Colonic mucosa (tissue), 4 donors: Measurements from ENCODE around the gene FAM161B. TPM values are rescaled to one million over a fixed set of nuclear protein-coding genes. Genes with fewer than 3 reads are reported as not detected.
"Not testable (repeated sequence)": the region's sequence is repeated elsewhere in the genome, so short reads cannot be mapped to it uniquely, and the experiment has no call there.

Experiments used
- DNase-seq: peaks from one replicate; pipeline ENCODE4 v3.0.0-alpha.2; 2020
- H3K27ac ChIP-seq: fragments of 200-600 bp; one replicate; pipeline ENCODE4 v1.8.0; 2021
- H3K27me3 ChIP-seq: fragments of 200-600 bp; one replicate; pipeline ENCODE4 v1.8.0; 2021
- H3K36me3 ChIP-seq: fragments of 200-600 bp; one replicate; pipeline ENCODE4 v1.8.0; 2021
- H3K4me1 ChIP-seq: fragments of 200-600 bp; one replicate; pipeline ENCODE4 v1.8.0; 2021; ENCODE audit warnings: mild to moderate bottlenecking
- H3K4me3 ChIP-seq: fragments of 200-600 bp; one replicate; pipeline ENCODE4 v1.8.0; 2021
- H3K9ac ChIP-seq, 2 donors: one replicate each; pipeline ENCODE4 v1.7.0; 2013; ENCODE audit warnings: control low read depth in 2 of 2, low read depth in 2 of 2, low read length in 2 of 2
- H3K9me3 ChIP-seq: fragments of 200-600 bp; one replicate; pipeline ENCODE4 v1.8.0; 2021
- intact Hi-C: fragments of 100-400 bp; cut with DNase I; formaldehyde crosslinking; loops from one replicate; pipeline ENCODE4 v1.14.1; 2022
- total RNA-seq, 2 donors: library from RNA; stranded (reverse); fragmentation: NEBNext Ultra II Directional in 1 of 2; extraction: Animal tissue kit (Norgen Biotek cat#: 25700) in 1 of 2; gene quantifications; one replicate each; pipeline ENCODE4 v1.2.1, GENCODE V29; 2021
- TF ChIP-seq, protein P1 (sequence below): fragments of 200-600 bp; IDR thresholded peaks from one replicate; pipeline ENCODE4 v1.8.0; 2022; ENCODE audit warnings: antibody characterized with exemption, mild to moderate bottlenecking
- donor health status: healthy.
- donor health status: DM: no; HTN: no; CAD: no.
- donor health status: DM: no; HTN: no; CAD: no.

Gene FAM161B
- total RNA-seq, 2 donors from 2014 or later, result 3.0 to 5.6 TPM

DNA sequence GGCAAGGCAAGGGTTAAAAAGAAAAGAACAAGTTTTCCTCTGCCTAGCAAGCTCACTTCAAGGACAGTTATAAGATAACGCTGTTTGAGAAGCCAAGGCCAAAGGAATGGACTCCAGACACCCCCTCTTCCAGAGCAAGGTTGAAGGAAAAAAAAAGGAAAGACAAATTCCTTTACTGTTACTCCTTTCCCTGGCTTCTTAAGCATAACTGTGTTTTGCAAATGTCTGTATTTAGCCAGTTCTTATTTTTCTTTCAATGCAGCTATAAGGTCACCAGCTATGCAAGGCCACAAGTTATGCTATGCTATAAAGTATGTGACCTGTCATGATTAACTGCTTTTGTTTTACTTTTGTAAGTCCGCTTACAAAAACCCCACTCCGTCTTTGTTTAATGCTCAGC lies 36.6 kb downstream of the FAM161B start:
- TF ChIP-seq, protein P1, sequence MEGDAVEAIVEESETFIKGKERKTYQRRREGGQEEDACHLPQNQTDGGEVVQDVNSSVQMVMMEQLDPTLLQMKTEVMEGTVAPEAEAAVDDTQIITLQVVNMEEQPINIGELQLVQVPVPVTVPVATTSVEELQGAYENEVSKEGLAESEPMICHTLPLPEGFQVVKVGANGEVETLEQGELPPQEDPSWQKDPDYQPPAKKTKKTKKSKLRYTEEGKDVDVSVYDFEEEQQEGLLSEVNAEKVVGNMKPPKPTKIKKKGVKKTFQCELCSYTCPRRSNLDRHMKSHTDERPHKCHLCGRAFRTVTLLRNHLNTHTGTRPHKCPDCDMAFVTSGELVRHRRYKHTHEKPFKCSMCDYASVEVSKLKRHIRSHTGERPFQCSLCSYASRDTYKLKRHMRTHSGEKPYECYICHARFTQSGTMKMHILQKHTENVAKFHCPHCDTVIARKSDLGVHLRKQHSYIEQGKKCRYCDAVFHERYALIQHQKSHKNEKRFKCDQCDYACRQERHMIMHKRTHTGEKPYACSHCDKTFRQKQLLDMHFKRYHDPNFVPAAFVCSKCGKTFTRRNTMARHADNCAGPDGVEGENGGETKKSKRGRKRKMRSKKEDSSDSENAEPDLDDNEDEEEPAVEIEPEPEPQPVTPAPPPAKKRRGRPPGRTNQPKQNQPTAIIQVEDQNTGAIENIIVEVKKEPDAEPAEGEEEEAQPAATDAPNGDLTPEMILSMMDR, result no peak
- Histone ChIP-seq H3K27ac (no peak overlapping the region), H3K27me3 (no peaks in the 10 kb centered on the region), H3K9me3 (no peaks in the 10 kb centered on the region), H3K36me3 (peaks cover 7% of the 10 kb centered on the region), H3K4me1 (no peaks in the 10 kb centered on the region), H3K4me3 (no peak overlapping the region), H3K9ac (no peak overlapping the region)
- intact Hi-C loops, result no loop called here
- DNase-seq, result no peak

DNA sequence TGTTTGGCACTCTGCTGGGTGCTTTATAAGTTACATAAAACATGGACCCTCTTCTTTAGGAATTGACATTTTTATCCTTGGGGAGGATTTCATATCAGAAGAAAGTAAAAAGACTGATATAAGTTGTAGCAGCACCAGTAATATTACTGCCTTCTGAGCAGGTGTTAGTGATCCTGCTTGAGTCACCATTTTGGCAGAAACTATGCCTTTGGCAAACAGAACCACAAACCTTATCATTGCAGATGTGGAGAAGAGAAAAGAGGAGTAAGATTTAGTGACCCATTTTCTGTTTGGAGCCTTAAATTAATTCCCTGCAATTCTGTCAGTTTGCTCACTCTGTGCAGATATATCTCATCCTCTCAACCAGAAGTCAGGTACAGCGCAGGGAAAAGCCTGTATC lies 40.2 kb downstream of the FAM161B start:
- Histone ChIP-seq H3K9ac (no peak overlapping the region), H3K27me3 (no peaks in the 10 kb centered on the region), H3K27ac (no peak overlapping the region), H3K4me3 (no peak overlapping the region), H3K4me1 (no peaks in the 10 kb centered on the region), H3K9me3 (no peaks in the 10 kb centered on the region), H3K36me3 (peaks cover 9% of the 10 kb centered on the region)
- DNase-seq, result no peak
- intact Hi-C loops, result no loop called here
- TF ChIP-seq, protein P1, result no peak

DNA sequence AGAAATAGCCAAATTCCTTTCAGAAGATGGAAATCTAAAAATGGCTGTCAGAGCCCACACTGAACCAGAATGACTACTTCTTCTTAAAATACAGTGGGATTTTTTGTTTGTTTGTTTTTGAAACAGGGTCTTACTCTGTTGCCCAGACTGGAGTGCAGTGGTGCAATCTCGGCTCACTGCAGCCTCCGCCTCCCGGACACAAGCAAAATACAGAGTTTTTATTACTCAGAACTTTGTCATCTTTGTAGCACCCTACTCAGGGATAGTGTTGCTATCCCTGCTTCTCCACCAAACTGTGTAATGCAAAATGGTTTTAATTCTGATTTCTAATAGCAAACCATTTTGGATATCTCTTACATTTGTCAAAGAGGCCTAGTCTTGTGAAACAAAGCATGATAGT lies 46.9 kb downstream of the FAM161B start:
- H3K27ac ChIP-seq, result no peak overlapping the region
- H3K9me3 ChIP-seq, result no peaks in the 10 kb centered on the region
- DNase-seq, result no peak
- no peak overlapping the region for H3K4me3 ChIP-seq
- no peak overlapping the region for H3K9ac ChIP-seq
- TF ChIP-seq, protein P1, result no peak
- no peaks in the 10 kb centered on the region for H3K27me3 ChIP-seq
- intact Hi-C loops, result no loop called here
- H3K36me3 ChIP-seq, result peaks cover 14% of the 10 kb centered on the region
- no peaks in the 10 kb centered on the region for H3K4me1 ChIP-seq

DNA sequence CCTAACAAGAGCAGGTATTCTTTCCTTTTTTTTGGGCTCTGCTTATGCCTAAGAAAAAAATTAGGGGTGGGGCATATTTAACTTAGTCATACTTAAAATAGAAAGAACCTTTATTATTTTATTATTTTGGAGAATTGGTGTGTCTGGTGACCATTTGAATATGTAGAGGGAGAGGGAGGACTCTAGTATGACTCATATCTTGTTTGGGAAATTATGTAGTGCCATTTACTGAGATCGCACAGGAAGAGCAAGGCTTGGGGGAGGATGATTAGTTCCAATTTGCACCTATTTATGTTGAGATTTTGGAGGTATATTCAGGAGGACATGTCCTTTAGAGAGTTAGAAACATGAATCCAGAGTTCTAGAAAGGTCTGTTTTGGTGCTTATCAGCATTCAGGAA lies 53.4 kb downstream of the FAM161B start:
- TF ChIP-seq, protein P1, result no peak
- intact Hi-C loops, result no loop called here
- no peak overlapping the region for H3K9ac ChIP-seq
- H3K36me3 ChIP-seq, result peaks cover 15% of the 10 kb centered on the region
- no peak overlapping the region for H3K4me3 ChIP-seq
- H3K27me3 ChIP-seq, result no peaks in the 10 kb centered on the region
- H3K9me3 ChIP-seq, result no peaks in the 10 kb centered on the region
- no peak for DNase-seq
- H3K4me1 ChIP-seq, result no peaks in the 10 kb centered on the region
- H3K27ac ChIP-seq, result no peak overlapping the region

DNA sequence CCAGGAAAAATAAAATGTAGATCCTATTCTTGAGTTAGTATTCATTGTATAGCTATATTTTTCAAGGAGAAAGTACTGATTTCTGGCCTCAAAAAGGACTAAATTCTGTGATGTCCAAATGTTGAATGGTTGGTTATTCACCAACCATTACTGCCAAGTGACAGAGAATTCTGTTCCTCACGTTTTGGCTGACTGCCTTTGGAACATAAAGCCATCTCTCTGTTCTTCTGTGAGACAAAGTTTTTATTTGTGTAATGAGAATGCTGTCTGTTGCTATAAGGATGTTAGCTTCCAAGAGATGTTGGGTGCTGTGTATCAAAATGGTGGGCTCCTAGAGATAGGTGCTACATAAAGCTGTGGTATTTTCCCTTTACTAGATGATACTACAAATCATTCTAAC lies 54.0 kb downstream of the FAM161B start:
- TF ChIP-seq, protein P1, result no peak
- H3K36me3 ChIP-seq, result peaks cover 15% of the 10 kb centered on the region
- DNase-seq, result no peak
- H3K27ac ChIP-seq, result no peak overlapping the region
- H3K9me3 ChIP-seq, result no peaks in the 10 kb centered on the region
- intact Hi-C loops, result no loop called here
- H3K27me3 ChIP-seq, result no peaks in the 10 kb centered on the region
- no peak overlapping the region for H3K9ac ChIP-seq
- H3K4me1 ChIP-seq, result no peaks in the 10 kb centered on the region
- H3K4me3 ChIP-seq, result no peak overlapping the region

DNA sequence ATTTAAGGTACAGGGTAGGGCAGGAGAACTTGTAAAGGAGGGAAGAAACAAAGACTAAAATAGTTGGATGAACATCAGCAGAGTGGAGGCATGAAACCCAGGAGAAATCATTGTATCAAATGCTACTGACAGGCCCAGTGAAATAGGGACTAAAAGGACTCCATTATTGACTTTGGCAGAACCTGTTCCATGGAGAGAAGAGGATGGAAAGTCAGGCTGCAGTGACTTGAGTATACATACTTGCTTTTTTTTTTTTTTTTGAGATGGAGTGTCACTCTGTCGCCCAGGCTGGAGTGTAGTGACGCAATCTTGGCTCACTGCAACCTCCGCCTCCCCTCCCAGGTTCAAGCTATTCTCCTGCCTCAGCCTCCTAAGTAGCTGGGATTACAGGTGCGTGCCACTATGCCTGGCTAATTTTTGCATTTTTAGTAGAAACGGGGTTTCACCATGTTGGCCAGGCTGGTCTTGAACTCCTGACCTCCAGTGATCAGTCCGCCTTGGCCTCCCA lies 55.7 kb downstream of the FAM161B start:
- H3K27ac ChIP-seq, H3K9ac ChIP-seq, H3K4me3 ChIP-seq, H3K9me3 ChIP-seq, H3K27me3 ChIP-seq, H3K4me1 ChIP-seq, intact Hi-C loops, DNase-seq: not testable (repeated sequence)
- peaks cover 15% of the 10 kb centered on the region for H3K36me3 ChIP-seq
